Inflammatory macrophage (primary cell): ENCODE results near the gene CMSS1.

Experiments
- DNase-seq, 2 donors: peaks; one replicate each; pipeline ENCODE4 v3.0.0-alpha.2; 2020 to 2022

CMSS1 gene

GRCh38 chr3:100060685-100061484 lies 243.2 kb downstream of the CMSS1 start:
- peak; percentile 62 to 65 for DNase-seq

- DNase-seq: no peak
These were observed 245.0 kb downstream of the CMSS1 start for GRCh38 chr3:100062665-100063064.

- DNase-seq: no peak
These were observed 246.3 kb downstream of the CMSS1 start for GRCh38 chr3:100063929-100064461.

GRCh38 chr3:100067589-100067988 lies 249.9 kb downstream of the CMSS1 start:
- DNase-seq: no peak

- peak; percentile 67 to 70 for DNase-seq
These were observed 251.2 kb downstream of the CMSS1 start for GRCh38 chr3:100068826-100069225.

- no peak for DNase-seq
These were observed 251.8 kb downstream of the CMSS1 start for GRCh38 chr3:100069472-100069871.

- peak; percentile 66 to 72 for DNase-seq
These were observed 254.8 kb downstream of the CMSS1 start for GRCh38 chr3:100072326-100073048.

- peak; percentile 7 to 8 for DNase-seq
These were observed 255.5 kb downstream of the CMSS1 start for GRCh38 chr3:100073049-100073713.

GRCh38 chr3:100073714-100074307 lies 256.1 kb downstream of the CMSS1 start:
- DNase-seq: peak; percentile 67 to 72

- DNase-seq: no peak
These were observed 257.5 kb downstream of the CMSS1 start for GRCh38 chr3:100075196-100075595.

GRCh38 chr3:100075851-100076730 lies 258.4 kb downstream of the CMSS1 start:
- DNase-seq: no peak

- DNase-seq: no peak
These were observed 259.3 kb downstream of the CMSS1 start for GRCh38 chr3:100076731-100077529.

- no peak for DNase-seq
These were observed 261.7 kb downstream of the CMSS1 start for GRCh38 chr3:100079328-100079727.

GRCh38 chr3:100080573-100080972 lies 262.9 kb downstream of the CMSS1 start:
- DNase-seq: no peak

- no peak for DNase-seq
These were observed 263.6 kb downstream of the CMSS1 start for GRCh38 chr3:100081311-100081710.

GRCh38 chr3:100081986-100082692 lies 264.5 kb downstream of the CMSS1 start:
- no peak for DNase-seq

GRCh38 chr3:100082714-100083113 lies 265.1 kb downstream of the CMSS1 start:
- no peak for DNase-seq

GRCh38 chr3:100083209-100083608 lies 265.5 kb downstream of the CMSS1 start:
- no peak for DNase-seq

GRCh38 chr3:100084100-100084806 lies 266.6 kb downstream of the CMSS1 start:
- peak; percentile 44 to 78 for DNase-seq
